GM19324 (cell line): Measurements from ENCODE around the gene ID1.
"Not testable (repeated sequence)": the region's sequence is repeated elsewhere in the genome, so short reads cannot be mapped to it uniquely, and the experiment has no call there.

Experiments used
- ATAC-seq: cut with Tn5 transposase; IDR thresholded peaks from one replicate; pipeline ENCODE4 v1.9.1; 2021; ENCODE audit warnings: mild to moderate bottlenecking, moderate library complexity; ENCODE audit not compliant: unreplicated experiment, low FRiP score

Gene ID1

GRCh38 chr20:31596412-31596715, 8.7 kb upstream of the ID1 start:
- not testable (repeated sequence) for ATAC-seq

DNA sequence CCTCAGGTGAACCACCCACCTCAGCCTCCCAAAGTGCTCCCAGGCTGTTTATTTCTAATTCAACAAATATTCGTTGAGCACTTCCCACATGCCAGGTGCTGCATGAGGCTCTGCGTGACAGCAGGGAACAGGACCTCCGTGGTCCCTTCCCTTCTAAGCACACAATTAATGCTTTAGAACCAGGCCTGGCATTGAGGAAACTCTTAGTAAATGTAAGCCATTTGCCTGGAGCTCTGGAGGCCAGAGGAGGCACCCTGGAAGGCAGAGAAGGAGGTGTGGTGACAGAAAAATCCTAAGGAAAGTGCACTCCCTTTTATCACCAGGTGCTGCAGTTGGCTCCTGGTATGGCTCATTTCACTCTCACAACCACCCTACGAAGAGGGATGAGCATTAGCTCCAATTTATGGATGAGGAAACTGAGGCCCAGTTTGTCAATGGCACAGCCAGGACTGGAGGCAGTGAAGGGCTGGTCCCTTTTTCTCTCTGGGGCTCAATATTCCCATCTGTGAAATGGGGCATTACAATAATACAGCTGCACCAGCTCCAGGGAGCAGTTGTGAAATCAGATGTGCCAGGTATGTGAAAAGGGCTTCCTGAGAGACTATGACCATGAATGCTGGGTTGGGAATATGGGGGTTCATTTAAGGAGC, 8.1 kb upstream of the ID1 start:
- no peak for ATAC-seq

DNA sequence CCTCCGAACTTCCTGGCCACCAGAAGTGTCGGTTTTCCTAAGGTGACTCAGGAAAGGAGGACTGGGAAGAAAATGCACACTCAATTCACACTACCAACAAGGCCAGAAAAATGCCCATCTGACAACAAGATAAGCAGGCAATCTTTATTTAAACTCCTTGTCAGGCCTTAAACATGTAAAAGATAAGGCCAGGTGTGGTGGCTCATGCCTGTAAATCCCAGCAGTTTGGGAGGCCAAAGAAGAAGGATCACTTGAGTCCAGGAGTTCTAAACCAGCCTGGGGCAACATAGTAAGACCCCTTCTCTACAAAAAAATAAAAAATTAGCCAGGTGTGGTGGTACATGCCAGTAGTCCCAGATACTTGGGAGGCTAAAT, 7.6 kb upstream of the ID1 start:
- no peak for ATAC-seq

- ATAC-seq = no peak
Observed at GRCh38 chr20:31602431-31602778, 2.7 kb upstream of the ID1 start.

GRCh38 chr20:31602779-31603441, 2.2 kb upstream of the ID1 start:
- no peak for ATAC-seq

DNA sequence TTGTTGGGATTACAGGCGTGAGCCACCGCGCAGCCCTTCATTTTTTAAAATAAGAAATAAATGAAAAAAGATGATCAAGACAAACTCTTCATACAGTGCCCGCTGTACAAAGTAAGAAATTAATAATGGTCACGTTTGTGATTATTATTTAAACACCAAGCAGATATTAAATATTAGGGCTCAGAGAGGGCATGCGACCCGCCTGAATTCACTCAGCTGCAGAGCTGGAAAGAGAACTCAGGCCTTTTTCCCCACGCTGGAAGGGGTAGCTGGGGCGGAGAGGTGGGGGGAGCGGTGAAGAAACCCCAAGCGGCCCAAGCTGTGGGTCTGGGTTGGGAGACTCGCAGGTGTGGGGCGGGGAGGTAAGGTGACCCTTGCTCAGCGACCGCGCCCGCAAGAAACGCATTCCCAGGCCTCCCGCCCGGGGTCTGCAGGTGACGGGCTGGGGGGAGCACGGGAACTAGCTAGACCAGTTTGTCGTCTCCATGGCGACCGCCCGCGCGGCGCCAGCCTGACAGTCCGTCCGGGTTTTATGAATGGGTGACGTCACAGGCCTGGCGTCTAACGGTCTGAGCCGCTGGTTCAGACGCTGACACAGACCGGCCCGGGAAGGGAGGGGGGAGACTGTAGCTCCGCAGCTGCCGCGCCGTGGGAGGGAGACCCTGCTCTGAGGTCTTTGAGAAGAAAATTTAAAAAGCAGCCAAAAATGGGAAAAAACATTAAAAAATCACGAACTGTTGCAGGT, 1.1 kb upstream of the ID1 start:
- ATAC-seq = peak; percentile 63

- ATAC-seq = no peak
Observed at GRCh38 chr20:31604567-31605030, 490 bp upstream of the ID1 start.

- ATAC-seq = no peak
Observed at GRCh38 chr20:31605902-31606803, 1.1 kb downstream of the ID1 start.

DNA sequence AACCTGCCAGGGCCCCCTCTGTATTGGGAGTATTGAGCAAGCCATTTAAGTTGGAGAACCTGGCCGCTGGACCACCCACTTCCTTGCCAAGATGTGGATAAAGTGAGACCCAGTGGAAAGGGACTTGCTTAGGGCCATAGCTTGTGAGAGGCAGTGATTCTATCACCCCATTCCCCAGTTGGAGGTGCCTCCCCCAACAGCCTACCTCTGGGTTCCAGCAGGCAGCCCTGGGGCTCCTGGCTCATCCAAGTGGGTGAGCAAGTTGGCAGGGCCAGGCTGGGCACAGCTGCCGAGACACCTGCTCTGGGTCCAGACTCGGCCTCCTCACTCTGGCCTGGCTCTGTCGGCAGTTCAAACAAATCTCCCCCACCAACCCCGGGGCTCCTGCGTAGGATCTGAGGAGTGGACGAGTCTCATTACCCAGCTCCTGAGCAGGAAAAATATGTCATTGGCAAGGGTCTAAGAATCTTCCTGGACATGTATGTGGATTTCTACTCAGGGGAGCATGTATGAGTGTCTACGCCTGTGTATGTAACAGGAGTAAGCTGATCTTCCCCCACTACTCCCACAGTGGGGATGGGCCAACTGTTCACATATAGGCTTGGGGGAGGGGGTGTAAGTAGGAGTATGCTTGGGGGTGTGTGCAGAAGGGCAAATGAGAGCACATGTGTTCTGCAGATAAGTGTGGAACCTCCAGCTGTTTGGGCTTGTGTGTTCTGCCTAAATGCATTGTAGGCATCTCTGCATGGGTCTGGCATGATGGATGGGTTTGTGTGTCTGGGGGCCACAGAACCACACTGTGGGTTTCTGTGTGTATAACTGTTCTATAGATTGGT, 1.9 kb downstream of the ID1 start:
- ATAC-seq = no peak

DNA sequence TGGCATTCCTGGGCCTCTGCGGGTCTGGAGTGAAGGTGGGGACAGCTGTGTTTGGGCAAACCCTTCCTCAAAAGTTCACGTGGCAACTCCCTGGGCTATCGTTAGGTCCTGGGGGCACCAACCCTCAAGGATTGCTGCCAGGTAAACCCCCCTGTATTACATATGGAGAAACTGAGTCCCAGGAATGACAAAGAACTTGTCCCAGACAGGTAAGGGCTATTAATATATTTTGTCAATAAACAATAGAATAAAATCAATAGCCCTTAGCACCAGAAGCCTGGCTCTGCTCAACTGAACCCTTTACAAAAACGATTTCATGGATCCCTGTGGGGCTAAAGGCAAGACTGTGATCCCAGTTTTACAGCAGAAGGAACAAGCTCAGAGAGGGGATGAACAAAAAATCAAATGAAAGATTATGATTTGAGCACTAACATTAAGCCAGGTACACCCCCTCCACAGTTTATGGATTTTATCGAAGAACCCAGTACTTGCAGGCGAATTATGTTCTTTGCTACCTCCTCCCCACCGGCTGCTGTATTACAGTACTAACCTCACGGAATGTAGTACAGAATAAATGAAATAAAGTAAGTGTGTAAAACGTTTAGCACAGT, 2.7 kb downstream of the ID1 start:
- no peak for ATAC-seq

- no peak for ATAC-seq
Observed at GRCh38 chr20:31608251-31608945, 3.3 kb downstream of the ID1 start.

DNA sequence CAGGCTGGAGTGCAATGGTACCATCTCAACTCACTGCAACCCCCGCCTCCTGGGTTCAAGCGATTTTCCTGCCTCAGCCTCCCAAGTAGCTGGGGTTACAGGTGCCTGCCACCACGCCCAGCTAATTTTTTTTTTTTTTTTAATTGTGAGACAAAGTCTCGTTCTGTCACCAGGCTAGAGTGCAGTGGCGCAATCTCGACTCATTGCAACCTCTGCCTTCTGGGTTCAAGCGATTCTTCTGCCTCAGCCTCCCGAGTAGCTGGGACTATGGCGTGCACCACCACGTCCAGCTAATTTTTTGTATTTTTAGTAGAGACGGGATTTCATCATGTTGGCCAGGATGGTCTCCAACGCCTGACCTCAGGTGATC, 7.2 kb downstream of the ID1 start:
- ATAC-seq = not testable (repeated sequence)

DNA sequence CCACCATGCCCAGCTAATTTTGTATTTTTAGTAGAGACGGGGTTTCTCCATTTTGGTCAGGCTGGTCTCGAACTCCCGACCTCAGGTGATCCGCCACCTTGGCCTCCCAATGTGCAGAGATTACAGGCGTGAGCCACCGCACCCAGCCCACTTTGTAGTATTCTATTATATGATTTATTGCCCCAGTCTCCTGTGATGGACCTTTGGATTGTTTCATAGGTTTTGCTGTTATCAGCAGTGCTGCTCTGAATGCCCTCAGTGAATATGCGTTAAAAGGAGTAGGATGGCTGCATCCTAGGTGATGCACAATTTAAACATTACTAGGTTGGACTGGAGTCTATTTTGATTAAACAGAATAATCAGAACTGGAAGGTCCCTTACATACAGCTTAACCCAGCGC, 10.3 kb downstream of the ID1 start:
- ATAC-seq = no peak

GRCh38 chr20:31617432-31618104, 12.5 kb downstream of the ID1 start:
- no peak for ATAC-seq

- no peak for ATAC-seq
Observed at GRCh38 chr20:31620246-31620645, 15.2 kb downstream of the ID1 start.

GRCh38 chr20:31623123-31623505, 18.0 kb downstream of the ID1 start:
- not testable (repeated sequence) for ATAC-seq

DNA sequence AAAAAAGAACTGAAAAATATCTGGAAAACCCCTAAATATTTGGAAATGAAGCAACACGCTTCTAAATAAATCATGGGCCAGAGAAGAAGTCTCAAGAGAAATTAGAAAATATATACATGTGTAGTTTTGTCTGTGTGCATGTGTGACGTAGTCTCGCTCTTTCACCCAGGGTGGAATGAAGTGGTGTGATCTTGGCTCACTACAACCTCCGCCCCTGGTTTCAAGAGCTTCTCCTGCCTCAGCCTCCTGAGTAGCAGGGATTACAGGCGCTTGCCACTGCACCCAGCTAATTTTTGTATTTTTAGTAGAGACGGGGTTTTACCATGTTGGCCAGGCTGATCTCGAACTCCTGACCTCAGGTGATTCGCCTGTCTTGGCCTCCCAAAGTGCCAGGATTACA, 21.4 kb downstream of the ID1 start:
- ATAC-seq = not testable (repeated sequence)

GRCh38 chr20:31628057-31628456, 23.0 kb downstream of the ID1 start:
- not testable (repeated sequence) for ATAC-seq
